T1000 (cell line): ENCODE data around the gene CHST9.
A peak's percentile ranks its signal among the peaks of the same experiment; 100 is the strongest.
"Not testable (repeated sequence)": the region's sequence is repeated elsewhere in the genome, so short reads cannot be mapped to it uniquely, and the experiment has no call there.

ENCODE experiments used
- DNase-seq: peaks from one replicate; lab custom pipeline; 2025; ENCODE audit warnings: mixed read lengths; lab: John Stamatoyannopoulos, UW

Gene CHST9

GRCh38 chr18:27171993-27172392 lies 13.1 kb downstream of the CHST9 start:
- no peak for DNase-seq

GRCh38 chr18:27165412-27165811 lies 19.7 kb downstream of the CHST9 start:
- no peak for DNase-seq

- no peak for DNase-seq
Observed at GRCh38 chr18:27164905-27165304, 20.2 kb downstream of the CHST9 start.

GRCh38 chr18:27163197-27163716 lies 21.9 kb downstream of the CHST9 start:
- not testable (repeated sequence) for DNase-seq

GRCh38 chr18:27149240-27149639 lies 35.9 kb downstream of the CHST9 start:
- not testable (repeated sequence) for DNase-seq

- no peak for DNase-seq
Observed at GRCh38 chr18:27144672-27145071, 40.4 kb downstream of the CHST9 start.

- no peak for DNase-seq
Observed at GRCh38 chr18:27143580-27144287, 41.4 kb downstream of the CHST9 start.

- no peak for DNase-seq
Observed at GRCh38 chr18:27142891-27143290, 42.2 kb downstream of the CHST9 start.

GRCh38 chr18:27141876-27142275 lies 43.2 kb downstream of the CHST9 start:
- no peak for DNase-seq

GRCh38 chr18:27138079-27138478 lies 47.0 kb downstream of the CHST9 start:
- DNase-seq = no peak

- DNase-seq = peak; percentile 6
Observed at GRCh38 chr18:27136208-27136535, 48.9 kb downstream of the CHST9 start.

- no peak for DNase-seq
Observed at GRCh38 chr18:27135504-27136207, 49.5 kb downstream of the CHST9 start.

GRCh38 chr18:27130065-27130630 lies 55.0 kb downstream of the CHST9 start:
- DNase-seq = no peak

- DNase-seq = no peak
Observed at GRCh38 chr18:27124196-27124595, 60.9 kb downstream of the CHST9 start.

GRCh38 chr18:27121108-27121507 lies 64.0 kb downstream of the CHST9 start:
- DNase-seq = no peak

GRCh38 chr18:27120246-27120645 lies 64.9 kb downstream of the CHST9 start:
- DNase-seq = no peak

GRCh38 chr18:27118973-27119372 lies 66.1 kb downstream of the CHST9 start:
- no peak for DNase-seq

GRCh38 chr18:27114842-27115241 lies 70.3 kb downstream of the CHST9 start:
- DNase-seq = no peak

- no peak for DNase-seq
Observed at GRCh38 chr18:27113358-27113757, 71.8 kb downstream of the CHST9 start.

GRCh38 chr18:27110319-27110718 lies 74.8 kb downstream of the CHST9 start:
- no peak for DNase-seq

GRCh38 chr18:27109451-27109850 lies 75.7 kb downstream of the CHST9 start:
- no peak for DNase-seq

GRCh38 chr18:27108842-27109241 lies 76.3 kb downstream of the CHST9 start:
- DNase-seq = no peak

GRCh38 chr18:27104743-27105142 lies 80.4 kb downstream of the CHST9 start:
- DNase-seq = no peak
